Measurements from ENCODE around the gene KCNQ1.

GRCh38 chr11:2528301-2529050 lies 83.7 kb downstream of the KCNQ1 start:
- no peak for TF ChIP-seq CTCF (IDR thresholded peaks at IDR 0.05)
- no peak for TF ChIP-seq POLR2AphosphoS5 (IDR thresholded peaks at IDR 0.05)
- TF ChIP-seq POLR2A (IDR thresholded peaks at IDR 0.05): no peak

All from upper lobe of left lung (tissue), 4 donors.